HCT116 (cell line): Measurements from ENCODE around the gene ID3.

ENCODE experiments used
- ELF1 ChIP-seq: IDR thresholded peaks from 2 replicates; pipeline ENCODE4 v1.6.1; 2012; ENCODE audit warnings: low read depth, borderline replicate concordance
- EZH2phosphoT487 ChIP-seq: fragments of 200-600 bp; IDR thresholded peaks from 2 replicates; pipeline ENCODE4 v1.6.1; 2018; ENCODE audit warnings: antibody characterized with exemption, borderline replicate concordance
- TF ChIP-seq, protein P1 (sequence below), 3 experiments: fragments of 200-600 bp in 1 of 3; sonication (generic) in 1 of 3; IDR thresholded peaks in 2 of 3; conservative IDR thresholded peaks in 1 of 3; 2 replicates each; pipeline ENCODE4 v1.5.1; 2012 to 2017; ENCODE audit warnings: low read depth in 2 of 3, low read length in 2 of 3, antibody characterized with exemption in 1 of 3, borderline replicate concordance in 1 of 3, control low read depth in 1 of 3, mild to moderate bottlenecking in 1 of 3, mixed read lengths in 1 of 3, mixed run types in 1 of 3, moderate library complexity in 1 of 3; ENCODE audit not compliant: insufficient read depth in 1 of 3
- TF ChIP-seq, protein P2 (sequence below): IDR thresholded peaks from 2 replicates; pipeline ENCODE4 v1.6.1; 2011; ENCODE audit warnings: mild to moderate bottlenecking, low read length, moderate library complexity; ENCODE audit not compliant: insufficient replicate concordance; ENCODE audit errors: extremely low read depth

- TF ChIP-seq, protein P1, sequence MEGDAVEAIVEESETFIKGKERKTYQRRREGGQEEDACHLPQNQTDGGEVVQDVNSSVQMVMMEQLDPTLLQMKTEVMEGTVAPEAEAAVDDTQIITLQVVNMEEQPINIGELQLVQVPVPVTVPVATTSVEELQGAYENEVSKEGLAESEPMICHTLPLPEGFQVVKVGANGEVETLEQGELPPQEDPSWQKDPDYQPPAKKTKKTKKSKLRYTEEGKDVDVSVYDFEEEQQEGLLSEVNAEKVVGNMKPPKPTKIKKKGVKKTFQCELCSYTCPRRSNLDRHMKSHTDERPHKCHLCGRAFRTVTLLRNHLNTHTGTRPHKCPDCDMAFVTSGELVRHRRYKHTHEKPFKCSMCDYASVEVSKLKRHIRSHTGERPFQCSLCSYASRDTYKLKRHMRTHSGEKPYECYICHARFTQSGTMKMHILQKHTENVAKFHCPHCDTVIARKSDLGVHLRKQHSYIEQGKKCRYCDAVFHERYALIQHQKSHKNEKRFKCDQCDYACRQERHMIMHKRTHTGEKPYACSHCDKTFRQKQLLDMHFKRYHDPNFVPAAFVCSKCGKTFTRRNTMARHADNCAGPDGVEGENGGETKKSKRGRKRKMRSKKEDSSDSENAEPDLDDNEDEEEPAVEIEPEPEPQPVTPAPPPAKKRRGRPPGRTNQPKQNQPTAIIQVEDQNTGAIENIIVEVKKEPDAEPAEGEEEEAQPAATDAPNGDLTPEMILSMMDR (IDR thresholded peaks at IDR 0.05 in 2 of 3, conservative IDR thresholded peaks at IDR 0.05 in 1 of 3; ENCODE audit: borderline replicate concordance in 1 of 3, insufficient read depth in 1 of 3, low read depth in 2 of 3, low read length in 2 of 3), result no peak
- TF ChIP-seq ELF1, result no peak
- TF ChIP-seq EZH2phosphoT487, result no peak
- TF ChIP-seq, protein P2, sequence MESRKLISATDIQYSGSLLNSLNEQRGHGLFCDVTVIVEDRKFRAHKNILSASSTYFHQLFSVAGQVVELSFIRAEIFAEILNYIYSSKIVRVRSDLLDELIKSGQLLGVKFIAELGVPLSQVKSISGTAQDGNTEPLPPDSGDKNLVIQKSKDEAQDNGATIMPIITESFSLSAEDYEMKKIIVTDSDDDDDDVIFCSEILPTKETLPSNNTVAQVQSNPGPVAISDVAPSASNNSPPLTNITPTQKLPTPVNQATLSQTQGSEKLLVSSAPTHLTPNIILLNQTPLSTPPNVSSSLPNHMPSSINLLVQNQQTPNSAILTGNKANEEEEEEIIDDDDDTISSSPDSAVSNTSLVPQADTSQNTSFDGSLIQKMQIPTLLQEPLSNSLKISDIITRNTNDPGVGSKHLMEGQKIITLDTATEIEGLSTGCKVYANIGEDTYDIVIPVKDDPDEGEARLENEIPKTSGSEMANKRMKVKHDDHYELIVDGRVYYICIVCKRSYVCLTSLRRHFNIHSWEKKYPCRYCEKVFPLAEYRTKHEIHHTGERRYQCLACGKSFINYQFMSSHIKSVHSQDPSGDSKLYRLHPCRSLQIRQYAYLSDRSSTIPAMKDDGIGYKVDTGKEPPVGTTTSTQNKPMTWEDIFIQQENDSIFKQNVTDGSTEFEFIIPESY, result no peak
These were observed 30.3 kb upstream of the ID3 start for GRCh38 chr1:23589585-23589986.
